Measurements from ENCODE around the gene DYNLRB2.
A peak's percentile ranks its signal among the peaks of the same experiment; 100 is the strongest.

The DYNLRB2 gene

GRCh38 chr16:80540516-80541305 is at the start of gene DYNLRB2:
TSS of gene DYNLRB2 (plus strand) at chr16:80540993. CDS start at chr16:80541077, 84 bp downstream.
- Histone ChIP-seq H3K27me3 (peaks cover 41% of the 10 kb centered on the region), H3K4me1 (ENCODE audit: control insufficient read depth in 1 of 2, insufficient read depth in 1 of 2, low read depth in 1 of 2, low read length in 1 of 2) (peaks cover 7 to 8% of the 10 kb centered on the region in 2 experiments), H3K36me3 (no peaks in the 10 kb centered on the region), H3K4me3 (ENCODE audit: low read depth in 1 of 2, low read length in 1 of 2) (peak within 1 kb of the TSS; percentile 66 to 76), H3K9me3 (no peaks in the 10 kb centered on the region), H3K27ac (peak within 1 kb of the TSS; percentile 71)
- TF ChIP-seq, protein P1, sequence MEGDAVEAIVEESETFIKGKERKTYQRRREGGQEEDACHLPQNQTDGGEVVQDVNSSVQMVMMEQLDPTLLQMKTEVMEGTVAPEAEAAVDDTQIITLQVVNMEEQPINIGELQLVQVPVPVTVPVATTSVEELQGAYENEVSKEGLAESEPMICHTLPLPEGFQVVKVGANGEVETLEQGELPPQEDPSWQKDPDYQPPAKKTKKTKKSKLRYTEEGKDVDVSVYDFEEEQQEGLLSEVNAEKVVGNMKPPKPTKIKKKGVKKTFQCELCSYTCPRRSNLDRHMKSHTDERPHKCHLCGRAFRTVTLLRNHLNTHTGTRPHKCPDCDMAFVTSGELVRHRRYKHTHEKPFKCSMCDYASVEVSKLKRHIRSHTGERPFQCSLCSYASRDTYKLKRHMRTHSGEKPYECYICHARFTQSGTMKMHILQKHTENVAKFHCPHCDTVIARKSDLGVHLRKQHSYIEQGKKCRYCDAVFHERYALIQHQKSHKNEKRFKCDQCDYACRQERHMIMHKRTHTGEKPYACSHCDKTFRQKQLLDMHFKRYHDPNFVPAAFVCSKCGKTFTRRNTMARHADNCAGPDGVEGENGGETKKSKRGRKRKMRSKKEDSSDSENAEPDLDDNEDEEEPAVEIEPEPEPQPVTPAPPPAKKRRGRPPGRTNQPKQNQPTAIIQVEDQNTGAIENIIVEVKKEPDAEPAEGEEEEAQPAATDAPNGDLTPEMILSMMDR (IDR thresholded peaks at IDR 0.05) = peak; percentile 13

DNA sequence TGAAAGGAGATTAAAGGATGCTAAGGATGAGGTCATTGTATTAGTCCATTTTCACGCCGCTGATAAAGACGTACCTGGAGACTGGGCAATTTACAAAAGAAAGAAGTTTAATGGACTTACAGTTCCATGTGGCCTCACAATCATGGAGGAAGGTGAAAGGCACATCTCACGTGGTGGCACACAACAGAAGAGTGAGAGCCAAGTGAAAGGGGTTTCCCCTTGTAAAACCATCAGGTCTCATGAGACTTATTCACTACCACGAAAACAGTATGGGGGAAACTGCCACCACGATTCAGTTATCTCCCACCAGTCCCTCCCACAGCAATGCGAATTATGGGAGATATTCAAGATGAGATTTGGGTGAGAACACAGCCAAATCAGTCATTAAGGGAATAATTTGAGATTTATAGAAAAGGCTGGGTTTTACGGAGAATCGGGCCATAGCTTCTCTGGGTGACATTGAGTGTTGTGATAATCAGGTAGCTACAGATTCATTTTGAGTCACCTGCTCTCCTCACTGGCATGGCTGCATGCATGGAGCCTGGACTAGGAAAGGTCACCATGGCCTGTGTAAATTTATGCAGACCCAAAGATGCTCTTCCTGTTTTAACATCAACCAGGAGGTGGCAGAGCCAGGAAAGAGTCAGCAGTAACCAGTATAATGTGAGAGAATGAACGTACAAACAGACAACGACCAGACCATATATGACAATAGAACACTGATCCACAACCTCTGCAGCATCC is 40.5 kb upstream of the DYNLRB2 start:
- TF ChIP-seq, protein P1 (IDR thresholded peaks at IDR 0.05) = no peak
- Histone ChIP-seq H3K27me3 (no peaks in the 10 kb centered on the region), H3K9me3 (no peaks in the 10 kb centered on the region), H3K4me3 (ENCODE audit: low read depth in 1 of 2, low read length in 1 of 2) (no peak overlapping the region), H3K36me3 (no peaks in the 10 kb centered on the region), H3K4me1 (ENCODE audit: control insufficient read depth in 1 of 2, insufficient read depth in 1 of 2, low read depth in 1 of 2, low read length in 1 of 2) (no peaks in the 10 kb centered on the region), H3K27ac (no peak overlapping the region)

GRCh38 chr16:80500961-80501525 is 39.8 kb upstream of the DYNLRB2 start:
- H3K4me1 ChIP-seq (ENCODE audit: control insufficient read depth in 1 of 2, insufficient read depth in 1 of 2, low read depth in 1 of 2, low read length in 1 of 2) = no peaks in the 10 kb centered on the region
- no peaks in the 10 kb centered on the region for H3K36me3 ChIP-seq
- no peak overlapping the region for H3K27ac ChIP-seq
- H3K4me3 ChIP-seq (ENCODE audit: low read depth in 1 of 2, low read length in 1 of 2) = no peak overlapping the region
- H3K9me3 ChIP-seq = no peaks in the 10 kb centered on the region
- TF ChIP-seq, protein P1 (IDR thresholded peaks at IDR 0.05) = no peak
- H3K27me3 ChIP-seq = no peaks in the 10 kb centered on the region

DNA sequence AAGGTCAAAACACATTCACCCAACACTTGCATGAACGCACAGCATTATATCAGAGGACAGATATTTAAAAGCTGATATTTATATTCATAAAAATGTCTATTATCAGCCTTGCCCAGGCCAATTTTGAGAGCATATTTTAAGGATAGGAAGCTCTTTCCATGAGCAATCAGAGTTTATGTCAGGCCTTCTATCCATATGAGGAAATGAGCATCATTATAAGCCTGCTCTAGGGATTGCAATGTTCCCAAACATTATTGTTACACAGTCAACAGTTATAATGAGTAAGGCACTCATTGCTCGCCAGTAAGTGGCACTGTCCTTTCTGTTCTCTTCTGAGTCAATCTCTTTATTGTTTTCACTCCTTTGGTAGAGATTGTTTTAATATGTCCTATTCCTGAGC is 37.7 kb upstream of the DYNLRB2 start:
- Histone ChIP-seq H3K9me3 (no peaks in the 10 kb centered on the region), H3K27ac (no peak overlapping the region)
- TF ChIP-seq, protein P1 (IDR thresholded peaks at IDR 0.05) = no peak

DNA sequence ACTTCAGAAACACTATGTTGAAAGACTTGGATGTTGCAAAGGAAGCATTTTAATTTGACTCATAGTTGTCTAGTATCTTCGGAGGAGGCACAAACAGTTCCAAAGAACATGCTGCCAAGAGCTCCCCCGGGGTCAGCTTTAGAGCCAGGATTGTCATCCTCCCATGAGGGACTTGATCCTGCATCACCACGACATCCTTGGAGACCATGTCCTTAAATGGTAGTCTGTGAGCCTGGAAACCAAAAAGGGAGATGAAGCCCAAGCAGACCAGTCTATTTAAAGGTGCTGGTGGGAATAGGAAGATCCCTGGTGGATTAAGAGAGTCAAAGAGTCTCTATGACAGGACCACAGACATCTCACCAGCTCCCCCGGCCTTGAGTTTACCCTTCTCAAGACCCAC is 33.3 kb upstream of the DYNLRB2 start:
- Histone ChIP-seq H3K4me1 (ENCODE audit: control insufficient read depth in 1 of 2, insufficient read depth in 1 of 2, low read depth in 1 of 2, low read length in 1 of 2) (no peaks in the 10 kb centered on the region), H3K36me3 (no peaks in the 10 kb centered on the region), H3K27me3 (no peaks in the 10 kb centered on the region), H3K9me3 (no peaks in the 10 kb centered on the region), H3K4me3 (ENCODE audit: low read depth in 1 of 2, low read length in 1 of 2) (no peak overlapping the region), H3K27ac (no peak overlapping the region)
- TF ChIP-seq, protein P1 (IDR thresholded peaks at IDR 0.05) = no peak

More for the DNA sequence above, 37.7 kb upstream of the DYNLRB2 start:
- no peaks in the 10 kb centered on the region for H3K36me3 ChIP-seq
- no peaks in the 10 kb centered on the region for H3K27me3 ChIP-seq
- no peaks in the 10 kb centered on the region for H3K4me1 ChIP-seq (ENCODE audit: control insufficient read depth in 1 of 2, insufficient read depth in 1 of 2, low read depth in 1 of 2, low read length in 1 of 2)
- H3K4me3 ChIP-seq (ENCODE audit: low read depth in 1 of 2, low read length in 1 of 2) = no peak overlapping the region

All from neutrophil (primary cell).